Uterus (tissue), 2 donors: Measurements from ENCODE around the gene VASH2.
"Not testable (repeated sequence)": the region's sequence is repeated elsewhere in the genome, so short reads cannot be mapped to it uniquely, and the experiment has no call there.

ENCODE experiments used
- CTCF ChIP-seq, 4 experiments: fragments of 200-600 bp in 2 of 4; fragments of 450-650 bp in 2 of 4; sonication (generic) in 2 of 4; IDR thresholded peaks; one replicate each; pipeline ENCODE4 v1.5.1; 2016 to 2019; ENCODE audit warnings: antibody characterized with exemption in 4 of 4, mild to moderate bottlenecking in 2 of 4, moderate library complexity in 1 of 4
- POLR2A ChIP-seq, 2 donors: fragments of 450-650 bp; IDR thresholded peaks; one replicate each; pipeline ENCODE4 v1.6.1; 2016; ENCODE audit warnings: antibody characterized with exemption in 2 of 2, mild to moderate bottlenecking in 1 of 2, moderate library complexity in 1 of 2

GRCh38 chr1:212908071-212908470 lies 42.3 kb upstream of the VASH2 start:
- not testable (repeated sequence) for TF ChIP-seq CTCF, POLR2A (IDR thresholded peaks at IDR 0.05)
